ENCODE measurements around the gene KCNT1.
"Not testable (repeated sequence)": the region's sequence is repeated elsewhere in the genome, so short reads cannot be mapped to it uniquely, and the experiment has no call there.

KCNT1 gene

DNA sequence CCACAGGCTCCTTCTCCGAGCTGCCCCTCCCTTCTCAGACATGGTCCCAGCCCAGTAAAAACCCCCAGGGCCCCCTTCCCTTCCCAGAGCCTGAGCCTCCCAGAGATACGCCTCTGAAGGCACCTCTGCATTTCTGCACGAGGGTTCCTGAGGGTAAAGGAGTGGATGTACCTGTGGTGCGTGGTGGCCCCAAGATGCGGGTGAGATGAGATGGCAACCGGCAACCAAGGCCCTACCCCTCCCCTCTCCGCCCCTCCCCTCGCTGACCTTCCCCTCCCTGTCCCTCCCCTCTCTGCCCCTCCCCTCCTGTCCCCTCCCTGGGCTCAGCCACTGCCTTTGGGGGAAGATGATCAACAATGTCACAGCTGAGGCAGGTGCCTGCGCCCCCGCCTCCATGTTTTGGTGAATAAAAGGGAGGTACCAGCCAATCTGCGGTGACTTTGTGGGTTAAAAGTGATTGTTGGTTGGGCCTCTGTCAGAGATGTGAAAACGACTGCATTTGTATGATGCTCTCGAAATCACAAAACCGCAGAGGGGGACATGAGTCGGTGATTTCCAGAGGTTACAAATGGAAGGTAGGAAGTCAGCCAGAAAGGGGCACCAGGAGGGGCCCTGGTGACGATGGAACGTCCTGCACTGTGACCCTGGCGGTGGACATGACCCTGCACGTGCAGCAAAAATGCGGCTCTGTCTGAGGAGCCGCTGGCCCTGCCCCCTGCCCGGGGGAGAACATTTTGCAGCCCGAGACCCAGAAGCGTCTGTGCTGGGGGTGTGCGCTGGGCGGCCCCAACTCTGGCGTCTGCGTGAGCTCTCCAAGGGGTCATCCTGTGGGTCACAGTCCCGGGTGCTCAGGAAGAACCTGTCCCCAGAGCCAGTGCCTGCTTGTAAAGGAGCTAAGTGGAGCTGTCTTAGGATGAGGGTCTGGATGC, 35.2 kb upstream of the KCNT1 start:
- no peak for DNase-seq (ENCODE audit: low spot score)
- Histone ChIP-seq H3K27ac (replicated peaks; ENCODE audit: low read length) (no peak overlapping the region), H3K9me3 (replicated peaks in 1 of 2; ENCODE audit: control insufficient read depth in 2 of 2, insufficient read depth in 1 of 2, low read depth in 1 of 2, low read length in 2 of 2) (peaks cover 0 to 4% of the 10 kb centered on the region in 2 donors), H3K23ac (ENCODE audit: low read depth, low read length, poor library complexity) (no peak overlapping the region), H2BK15ac (ENCODE audit: low read length) (peak overlapping the region; percentile 67), H3K79me1 (ENCODE audit: low read depth, low read length) (peaks cover 5% of the 10 kb centered on the region), H2BK12ac (ENCODE audit: low read length) (peak overlapping the region; percentile 58), H3K4ac (ENCODE audit: low read length) (no peak overlapping the region), H3K18ac (ENCODE audit: low read length) (peak overlapping the region; percentile 57), H3K4me2 (ENCODE audit: insufficient read depth, low read length, poor library complexity, severe bottlenecking) (no peak overlapping the region), H2BK5ac (ENCODE audit: low read length) (no peak overlapping the region), H4K91ac (ENCODE audit: low read depth, low read length, poor library complexity) (no peak overlapping the region), H3K4me3 (ENCODE audit: low read length in 2 of 2) (no peak overlapping the region), H3K27me3 (ENCODE audit: control insufficient read depth in 3 of 3, insufficient read depth in 3 of 3, low read depth in 1 of 3, low read length in 3 of 3) (peaks cover 0 to 4% (median 0%) of the 10 kb centered on the region in 3 experiments), H3K14ac (ENCODE audit: low read length) (peak overlapping the region; percentile 94), H3K4me1 (ENCODE audit: control insufficient read depth in 2 of 2, insufficient read depth in 1 of 2, low read depth in 1 of 2, low read length in 2 of 2) (peaks cover 11 to 14% of the 10 kb centered on the region in 2 donors), H2BK120ac (ENCODE audit: low read depth, low read length) (no peak overlapping the region), H2AK5ac (ENCODE audit: low read depth, low read length) (peak overlapping the region; percentile 70), H4K8ac (ENCODE audit: low read depth, low read length) (no peak overlapping the region), H3K9ac (ENCODE audit: low read depth, low read length, poor library complexity) (no peak overlapping the region), H3K36me3 (replicated peaks in 1 of 2; ENCODE audit: control insufficient read depth in 2 of 2, insufficient read depth in 2 of 2, low read length in 2 of 2) (no peaks in the 10 kb centered on the region), H2AFZ (ENCODE audit: low read length) (no peak overlapping the region)
- WGBS, 2 donors (ENCODE audit: extremely low coverage in 2 of 2, insufficient read length in 2 of 2, insufficient replicate concordance in 1 of 2) = no CpG with 5 or more reads among the region's 29 CpGs

DNA sequence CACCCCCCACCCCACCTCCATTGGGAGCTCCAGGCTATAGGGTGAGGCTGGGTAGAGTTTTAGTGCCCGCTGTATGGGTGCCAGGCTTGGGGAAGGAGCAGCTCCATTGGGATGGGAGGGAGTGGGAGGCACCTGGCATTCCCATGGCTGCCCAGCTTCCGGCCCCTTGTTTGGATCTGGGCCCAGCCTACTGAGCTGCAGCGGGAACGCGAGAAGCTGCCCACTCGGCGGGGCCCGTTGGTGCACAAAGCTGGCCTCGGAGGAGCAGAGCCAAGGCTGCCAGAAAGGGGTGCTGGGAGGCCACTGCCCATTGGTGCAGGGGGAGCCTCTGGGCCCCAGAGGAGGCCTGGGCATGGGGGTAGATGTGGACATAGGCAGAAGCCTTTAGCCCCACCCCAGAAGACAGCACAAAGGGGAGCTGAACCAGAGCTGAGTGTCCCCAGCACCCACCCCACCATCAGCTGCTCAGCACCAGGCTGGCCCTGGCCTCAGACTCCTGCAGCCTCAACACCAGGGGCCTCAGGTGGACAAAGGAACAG, 34.5 kb upstream of the KCNT1 start:
- H3K4me2 ChIP-seq (ENCODE audit: insufficient read depth, low read length, poor library complexity, severe bottlenecking) = no peak overlapping the region
- H3K18ac ChIP-seq (ENCODE audit: low read length) = peak overlapping the region; percentile 64
- H4K8ac ChIP-seq (ENCODE audit: low read depth, low read length) = no peak overlapping the region
- H3K79me1 ChIP-seq (ENCODE audit: low read depth, low read length) = peaks cover 5% of the 10 kb centered on the region
- no peak overlapping the region for H3K27ac ChIP-seq (replicated peaks; ENCODE audit: low read length)
- H4K91ac ChIP-seq (ENCODE audit: low read depth, low read length, poor library complexity) = no peak overlapping the region
- peak overlapping the region; percentile 56 for H3K14ac ChIP-seq (ENCODE audit: low read length)
- peak overlapping the region; percentile 67 for H2BK15ac ChIP-seq (ENCODE audit: low read length)
- no peak overlapping the region for H2AFZ ChIP-seq (ENCODE audit: low read length)
- H2BK5ac ChIP-seq (ENCODE audit: low read length) = no peak overlapping the region
- no peak for DNase-seq (ENCODE audit: low spot score)
- H3K9me3 ChIP-seq (replicated peaks in 1 of 2; ENCODE audit: control insufficient read depth in 2 of 2, insufficient read depth in 1 of 2, low read depth in 1 of 2, low read length in 2 of 2) = peaks cover 0 to 4% of the 10 kb centered on the region in 2 donors
- no peak overlapping the region for H2BK12ac ChIP-seq (ENCODE audit: low read length)
- peaks cover 0 to 4% (median 0%) of the 10 kb centered on the region in 3 experiments for H3K27me3 ChIP-seq (ENCODE audit: control insufficient read depth in 3 of 3, insufficient read depth in 3 of 3, low read depth in 1 of 3, low read length in 3 of 3)
- no peak overlapping the region for H3K4me3 ChIP-seq (ENCODE audit: low read length in 2 of 2)
- no peak overlapping the region for H2BK120ac ChIP-seq (ENCODE audit: low read depth, low read length)
- H2AK5ac ChIP-seq (ENCODE audit: low read depth, low read length) = peak overlapping the region; percentile 96
- no peaks in the 10 kb centered on the region for H3K36me3 ChIP-seq (replicated peaks in 1 of 2; ENCODE audit: control insufficient read depth in 2 of 2, insufficient read depth in 2 of 2, low read length in 2 of 2)
- H3K4me1 ChIP-seq (ENCODE audit: control insufficient read depth in 2 of 2, insufficient read depth in 1 of 2, low read depth in 1 of 2, low read length in 2 of 2) = peaks cover 4 to 14% of the 10 kb centered on the region in 2 donors
- H3K4ac ChIP-seq (ENCODE audit: low read length) = no peak overlapping the region
- no CpG with 5 or more reads among the region's 9 CpGs for WGBS, 2 donors (ENCODE audit: extremely low coverage in 2 of 2, insufficient read length in 2 of 2, insufficient replicate concordance in 1 of 2)
- no peak overlapping the region for H3K9ac ChIP-seq (ENCODE audit: low read depth, low read length, poor library complexity)
- no peak overlapping the region for H3K23ac ChIP-seq (ENCODE audit: low read depth, low read length, poor library complexity)

DNA sequence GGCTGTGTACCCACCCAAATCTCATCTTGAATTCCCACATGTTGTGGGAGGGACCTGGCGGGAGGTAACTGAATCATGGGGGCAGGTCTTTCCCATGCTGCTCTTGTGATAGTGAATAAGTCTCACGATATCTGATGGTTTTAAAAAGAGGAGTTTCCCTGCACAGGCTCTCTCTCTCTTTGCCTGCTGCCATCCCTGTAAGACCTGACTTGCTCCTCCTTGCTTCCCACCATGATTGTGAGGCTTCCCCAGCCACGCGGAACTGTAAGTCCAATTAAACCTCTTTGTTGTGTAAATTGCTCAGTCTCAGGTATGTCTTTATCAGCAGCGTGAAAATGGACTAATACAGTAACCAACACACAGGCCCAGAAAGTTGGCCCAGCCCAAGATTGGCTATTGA, 33.0 kb upstream of the KCNT1 start:
- not testable (repeated sequence) for H2BK12ac ChIP-seq (ENCODE audit: low read length); H3K4me2 ChIP-seq (ENCODE audit: insufficient read depth, low read length, poor library complexity, severe bottlenecking); H3K23ac ChIP-seq (ENCODE audit: low read depth, low read length, poor library complexity); H3K79me1 ChIP-seq (ENCODE audit: low read depth, low read length); H3K27ac ChIP-seq (replicated peaks; ENCODE audit: low read length); H4K8ac ChIP-seq (ENCODE audit: low read depth, low read length); H3K27me3 ChIP-seq (ENCODE audit: control insufficient read depth in 3 of 3, insufficient read depth in 3 of 3, low read depth in 1 of 3, low read length in 3 of 3); H3K9me3 ChIP-seq (replicated peaks in 1 of 2; ENCODE audit: control insufficient read depth in 2 of 2, insufficient read depth in 1 of 2, low read depth in 1 of 2, low read length in 2 of 2); H3K18ac ChIP-seq (ENCODE audit: low read length); H2BK120ac ChIP-seq (ENCODE audit: low read depth, low read length); H3K4me1 ChIP-seq (ENCODE audit: control insufficient read depth in 2 of 2, insufficient read depth in 1 of 2, low read depth in 1 of 2, low read length in 2 of 2); H2AK5ac ChIP-seq (ENCODE audit: low read depth, low read length); H2AFZ ChIP-seq (ENCODE audit: low read length); H3K4me3 ChIP-seq (ENCODE audit: low read length in 2 of 2); H3K14ac ChIP-seq (ENCODE audit: low read length); H3K4ac ChIP-seq (ENCODE audit: low read length); H4K91ac ChIP-seq (ENCODE audit: low read depth, low read length, poor library complexity); H3K9ac ChIP-seq (ENCODE audit: low read depth, low read length, poor library complexity); H2BK5ac ChIP-seq (ENCODE audit: low read length); H3K36me3 ChIP-seq (replicated peaks in 1 of 2; ENCODE audit: control insufficient read depth in 2 of 2, insufficient read depth in 2 of 2, low read length in 2 of 2); DNase-seq (ENCODE audit: low spot score); H2BK15ac ChIP-seq (ENCODE audit: low read length)
- WGBS, 2 donors (ENCODE audit: extremely low coverage in 2 of 2, insufficient read length in 2 of 2, insufficient replicate concordance in 1 of 2) = no CpG with 5 or more reads among the region's 5 CpGs

DNA sequence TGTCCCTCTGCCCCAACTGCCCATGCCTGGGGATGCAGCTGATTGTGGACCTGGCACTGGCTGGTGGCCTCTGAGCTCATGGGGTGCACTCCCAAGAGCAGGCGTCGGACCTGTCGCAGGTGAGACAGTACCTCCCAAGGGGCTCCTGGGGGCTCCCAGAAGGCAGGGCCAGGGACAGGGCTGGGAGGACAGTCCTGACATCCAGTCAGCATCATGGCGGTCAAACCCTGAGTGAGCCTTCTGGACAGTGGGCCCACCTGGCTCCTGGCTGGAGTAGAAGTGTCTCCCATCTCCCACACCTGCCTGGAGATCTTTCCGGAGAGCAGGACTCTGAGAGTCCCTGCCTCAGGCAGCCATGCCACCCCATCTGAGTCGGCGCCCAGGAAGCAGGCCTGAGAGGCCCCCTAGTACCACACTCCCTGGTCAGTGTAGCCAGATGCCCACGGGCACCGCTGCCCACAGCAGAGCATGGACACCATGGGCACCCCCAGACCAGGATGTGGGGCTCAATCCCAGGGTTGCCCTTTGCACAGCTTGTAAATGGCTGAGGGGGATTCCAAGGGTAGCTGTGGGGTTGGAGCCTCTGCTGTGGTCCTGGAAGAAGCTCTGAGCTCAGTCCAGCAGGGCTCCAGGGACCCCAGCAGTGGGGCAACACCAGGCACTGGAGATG, 32.2 kb upstream of the KCNT1 start:
- DNase-seq (ENCODE audit: low spot score) = no peak
- Histone ChIP-seq H3K9ac (ENCODE audit: low read depth, low read length, poor library complexity) (no peak overlapping the region), H3K14ac (ENCODE audit: low read length) (no peak overlapping the region), H2BK15ac (ENCODE audit: low read length) (peak overlapping the region; percentile 81), H3K4me1 (ENCODE audit: control insufficient read depth in 2 of 2, insufficient read depth in 1 of 2, low read depth in 1 of 2, low read length in 2 of 2) (peaks cover 0 to 3% of the 10 kb centered on the region in 2 donors), H3K4me3 (ENCODE audit: low read length in 2 of 2) (no peak overlapping the region), H2AK5ac (ENCODE audit: low read depth, low read length) (peak overlapping the region; percentile 68), H3K4ac (ENCODE audit: low read length) (no peak overlapping the region), H3K27me3 (ENCODE audit: control insufficient read depth in 3 of 3, insufficient read depth in 3 of 3, low read depth in 1 of 3, low read length in 3 of 3) (peaks cover 0 to 4% (median 0%) of the 10 kb centered on the region in 3 experiments), H3K27ac (replicated peaks; ENCODE audit: low read length) (no peak overlapping the region), H2BK120ac (ENCODE audit: low read depth, low read length) (no peak overlapping the region), H4K8ac (ENCODE audit: low read depth, low read length) (no peak overlapping the region), H2BK5ac (ENCODE audit: low read length) (no peak overlapping the region), H2AFZ (ENCODE audit: low read length) (no peak overlapping the region), H3K18ac (ENCODE audit: low read length) (peak overlapping the region; percentile 19), H3K23ac (ENCODE audit: low read depth, low read length, poor library complexity) (peak overlapping the region; percentile 91), H3K79me1 (ENCODE audit: low read depth, low read length) (peaks cover 2% of the 10 kb centered on the region), H3K9me3 (replicated peaks in 1 of 2; ENCODE audit: control insufficient read depth in 2 of 2, insufficient read depth in 1 of 2, low read depth in 1 of 2, low read length in 2 of 2) (peaks cover 0 to 4% of the 10 kb centered on the region in 2 donors), H3K4me2 (ENCODE audit: insufficient read depth, low read length, poor library complexity, severe bottlenecking) (no peak overlapping the region), H4K91ac (ENCODE audit: low read depth, low read length, poor library complexity) (no peak overlapping the region), H3K36me3 (replicated peaks in 1 of 2; ENCODE audit: control insufficient read depth in 2 of 2, insufficient read depth in 2 of 2, low read length in 2 of 2) (no peaks in the 10 kb centered on the region), H2BK12ac (ENCODE audit: low read length) (peak overlapping the region; percentile 63)
- WGBS, 2 donors (ENCODE audit: extremely low coverage in 2 of 2, insufficient read length in 2 of 2, insufficient replicate concordance in 1 of 2) = no CpG with 5 or more reads among the region's 9 CpGs
